Gastrocnemius medialis (tissue), 4 donors: ENCODE measurements around the gene CTAGE1.

ENCODE experiments used
- POLR2A ChIP-seq, 2 donors: fragments of 450-650 bp; IDR thresholded peaks; one replicate each; pipeline ENCODE4 v1.6.1; 2017; ENCODE audit warnings: antibody characterized with exemption in 2 of 2, mild to moderate bottlenecking in 2 of 2, moderate library complexity in 2 of 2
- TF ChIP-seq, protein P1 (sequence below), 5 experiments: fragments of 450-650 bp in 3 of 5; fragments of 200-600 bp in 2 of 5; sonication (generic) in 2 of 5; IDR thresholded peaks in 4 of 5; conservative IDR thresholded peaks in 1 of 5; 1 replicate in 4 of 5; 2 replicates in 1 of 5; pipeline ENCODE4 v1.5.1; 2016 to 2019; ENCODE audit warnings: antibody characterized with exemption in 5 of 5, mild to moderate bottlenecking in 3 of 5, moderate library complexity in 3 of 5

DNA sequence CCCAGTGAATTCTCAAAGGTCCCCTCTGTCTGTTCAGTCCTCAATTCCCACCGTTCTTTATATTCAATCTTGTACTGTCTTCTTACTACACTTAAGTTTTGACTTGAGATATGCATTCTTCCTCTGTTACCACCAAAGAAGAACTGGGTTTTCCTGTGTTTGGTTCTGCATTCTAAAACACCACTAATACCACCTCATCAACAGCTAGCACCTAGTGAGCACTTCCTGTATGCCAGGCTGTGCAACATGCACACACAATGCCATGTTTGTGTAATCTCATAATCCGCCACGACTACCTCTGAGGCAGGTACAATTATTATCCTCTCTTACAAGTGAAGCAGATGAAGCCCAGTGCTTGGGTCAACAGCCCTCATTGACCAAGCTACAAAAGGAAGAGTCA lies 11.8 kb upstream of the CTAGE1 start:
- TF ChIP-seq, protein P1, sequence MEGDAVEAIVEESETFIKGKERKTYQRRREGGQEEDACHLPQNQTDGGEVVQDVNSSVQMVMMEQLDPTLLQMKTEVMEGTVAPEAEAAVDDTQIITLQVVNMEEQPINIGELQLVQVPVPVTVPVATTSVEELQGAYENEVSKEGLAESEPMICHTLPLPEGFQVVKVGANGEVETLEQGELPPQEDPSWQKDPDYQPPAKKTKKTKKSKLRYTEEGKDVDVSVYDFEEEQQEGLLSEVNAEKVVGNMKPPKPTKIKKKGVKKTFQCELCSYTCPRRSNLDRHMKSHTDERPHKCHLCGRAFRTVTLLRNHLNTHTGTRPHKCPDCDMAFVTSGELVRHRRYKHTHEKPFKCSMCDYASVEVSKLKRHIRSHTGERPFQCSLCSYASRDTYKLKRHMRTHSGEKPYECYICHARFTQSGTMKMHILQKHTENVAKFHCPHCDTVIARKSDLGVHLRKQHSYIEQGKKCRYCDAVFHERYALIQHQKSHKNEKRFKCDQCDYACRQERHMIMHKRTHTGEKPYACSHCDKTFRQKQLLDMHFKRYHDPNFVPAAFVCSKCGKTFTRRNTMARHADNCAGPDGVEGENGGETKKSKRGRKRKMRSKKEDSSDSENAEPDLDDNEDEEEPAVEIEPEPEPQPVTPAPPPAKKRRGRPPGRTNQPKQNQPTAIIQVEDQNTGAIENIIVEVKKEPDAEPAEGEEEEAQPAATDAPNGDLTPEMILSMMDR (IDR thresholded peaks at IDR 0.05 in 4 of 5, conservative IDR thresholded peaks at IDR 0.05 in 1 of 5): no peak
- no peak for TF ChIP-seq POLR2A (IDR thresholded peaks at IDR 0.05)
